Neural progenitor cell (in vitro differentiated cells): ENCODE results near the gene SV2B. TPM values are rescaled to one million over a fixed set of nuclear protein-coding genes. Genes with fewer than 3 reads are reported as not detected.

ENCODE experiments used
- DNase-seq: peaks from one replicate; pipeline ENCODE4 v3.0.0-alpha.2; 2016; ENCODE audit warnings: low spot score
- H2AFZ ChIP-seq: fragments of 200-600 bp; sonication (generic); replicated peaks from 2 replicates; pipeline ENCODE4 v1.6.1; 2016; ENCODE audit warnings: antibody characterized with exemption
- H3F3A ChIP-seq: fragments of 200-600 bp; sonication (generic); 2 replicates; pipeline ENCODE4 v1.6.1; 2016; ENCODE audit warnings: antibody characterized with exemption, low read depth
- H3K27ac ChIP-seq: fragments of 200-600 bp; sonication (generic); 2 replicates; pipeline ENCODE4 v1.5.1; 2016; ENCODE audit warnings: mild to moderate bottlenecking
- H3K27me3 ChIP-seq: fragments of 200-600 bp; sonication (generic); 2 replicates; pipeline ENCODE4 v1.6.1; 2016; ENCODE audit warnings: mild to moderate bottlenecking, moderate library complexity
- H3K36me3 ChIP-seq: fragments of 200-600 bp; sonication (generic); 2 replicates; pipeline ENCODE4 v1.5.1; 2016
- H3K4me1 ChIP-seq: fragments of 200-600 bp; sonication (generic); 2 replicates; pipeline ENCODE4 v1.6.1; 2016; ENCODE audit warnings: mixed run types
- H3K4me2 ChIP-seq: fragments of 200-600 bp; sonication (generic); 2 replicates; pipeline ENCODE4 v1.6.1; 2016
- H3K4me3 ChIP-seq: fragments of 200-600 bp; sonication (generic); 2 replicates; pipeline ENCODE4 v1.5.1; 2016
- H3K79me2 ChIP-seq: fragments of 200-600 bp; sonication (generic); 2 replicates; pipeline ENCODE4 v1.6.1; 2016; ENCODE audit warnings: low read depth
- H3K9ac ChIP-seq: fragments of 200-600 bp; sonication (generic); 2 replicates; pipeline ENCODE4 v1.6.1; 2016
- H3K9me3 ChIP-seq: fragments of 200-600 bp; sonication (generic); 2 replicates; pipeline ENCODE4 v1.5.1; 2016; ENCODE audit warnings: low read depth
- H4K20me1 ChIP-seq: fragments of 200-600 bp; sonication (generic); 2 replicates; pipeline ENCODE4 v1.6.1; 2016; ENCODE audit warnings: low read depth
- H3K27ac Mint-ChIP-seq: 3 replicates; pipeline ENCODE4 v1.8.0; 2021; ENCODE audit warnings: mixed read lengths
- H3K27me3 Mint-ChIP-seq: 2 replicates; pipeline ENCODE4 v1.8.0; 2022; ENCODE audit warnings: low read depth, mild to moderate bottlenecking, inconsistent platforms, moderate library complexity, mixed read lengths; ENCODE audit not compliant: insufficient read depth
- H3K36me3 Mint-ChIP-seq: 3 replicates; pipeline ENCODE4 v1.8.0; 2021; ENCODE audit warnings: mixed read lengths
- H3K4me1 Mint-ChIP-seq: 3 replicates; pipeline ENCODE4 v1.8.0; 2021; ENCODE audit warnings: mixed read lengths
- H3K4me3 Mint-ChIP-seq: 3 replicates; pipeline ENCODE4 v1.8.0; 2021; ENCODE audit warnings: mild to moderate bottlenecking, moderate library complexity, mixed read lengths
- H3K9me3 Mint-ChIP-seq: 3 replicates; pipeline ENCODE4 v1.8.0; 2020; ENCODE audit warnings: mixed read lengths
- EZH2 ChIP-seq: fragments of 200-600 bp; sonication (generic); IDR thresholded peaks from 2 replicates; pipeline ENCODE4 v1.6.1; 2017; ENCODE audit warnings: antibody characterized with exemption, mild to moderate bottlenecking, moderate library complexity
- EZH2phosphoT487 ChIP-seq: fragments of 200-600 bp; sonication (generic); IDR thresholded peaks from 2 replicates; pipeline ENCODE4 v1.6.1; 2017; ENCODE audit warnings: antibody characterized with exemption
- total RNA-seq: library from RNA; depleted of rRNA; stranded (reverse); fragments of >200 nt; gene quantifications from 2 replicates; pipeline ENCODE4 v1.2.3, GENCODE V29; 2015; ENCODE audit warnings: low replicate concordance
- TF ChIP-seq, protein P1 (sequence below): fragments of 200-600 bp; sonication (generic); IDR thresholded peaks from 2 replicates; pipeline ENCODE4 v1.5.1; 2017; ENCODE audit warnings: antibody characterized with exemption, mild to moderate bottlenecking

SV2B gene
- total RNA-seq, 1 donor from 2014 or later: 0.02 TPM

DNA sequence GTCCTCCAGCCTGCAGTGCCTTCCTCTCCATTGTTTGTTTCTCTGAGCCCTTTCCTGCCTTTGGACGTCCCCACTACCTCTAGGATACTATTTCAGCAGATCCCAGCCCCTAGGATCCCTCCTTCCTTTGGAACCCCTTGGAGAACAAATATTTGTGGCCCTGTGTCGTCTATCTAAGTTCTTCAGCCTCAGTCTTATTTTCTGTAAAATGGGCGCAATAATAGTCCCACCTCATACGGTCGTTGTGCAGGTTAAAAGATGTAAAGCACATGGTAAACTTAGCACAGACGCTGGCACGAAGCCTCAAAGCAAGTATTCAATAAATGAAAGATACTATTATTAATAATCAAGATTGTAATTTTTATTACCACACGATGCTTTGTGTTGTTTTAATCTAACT is 122.0 kb downstream of the SV2B start:
- peaks cover 4% of the 10 kb centered on the region for H3K27me3 Mint-ChIP-seq
- Histone ChIP-seq H4K20me1 (no peaks in the 10 kb centered on the region), H3F3A (peaks cover 4% of the 10 kb centered on the region), H3K4me3 (no peak overlapping the region), H3K27ac (no peak overlapping the region), H3K27me3 (no peaks in the 10 kb centered on the region), H3K9me3 (no peaks in the 10 kb centered on the region), H3K79me2 (no peaks in the 10 kb centered on the region), H3K36me3 (no peaks in the 10 kb centered on the region), H2AFZ (no peak overlapping the region), H3K9ac (no peak overlapping the region), H3K4me1 (peaks cover 6% of the 10 kb centered on the region), H3K4me2 (no peak overlapping the region)
- peak overlapping the region; percentile 34 for H3K4me3 Mint-ChIP-seq
- DNase-seq: no peak
- H3K36me3 Mint-ChIP-seq: no peaks in the 10 kb centered on the region
- no peak for TF ChIP-seq EZH2
- TF ChIP-seq EZH2phosphoT487: no peak
- TF ChIP-seq, protein P1, sequence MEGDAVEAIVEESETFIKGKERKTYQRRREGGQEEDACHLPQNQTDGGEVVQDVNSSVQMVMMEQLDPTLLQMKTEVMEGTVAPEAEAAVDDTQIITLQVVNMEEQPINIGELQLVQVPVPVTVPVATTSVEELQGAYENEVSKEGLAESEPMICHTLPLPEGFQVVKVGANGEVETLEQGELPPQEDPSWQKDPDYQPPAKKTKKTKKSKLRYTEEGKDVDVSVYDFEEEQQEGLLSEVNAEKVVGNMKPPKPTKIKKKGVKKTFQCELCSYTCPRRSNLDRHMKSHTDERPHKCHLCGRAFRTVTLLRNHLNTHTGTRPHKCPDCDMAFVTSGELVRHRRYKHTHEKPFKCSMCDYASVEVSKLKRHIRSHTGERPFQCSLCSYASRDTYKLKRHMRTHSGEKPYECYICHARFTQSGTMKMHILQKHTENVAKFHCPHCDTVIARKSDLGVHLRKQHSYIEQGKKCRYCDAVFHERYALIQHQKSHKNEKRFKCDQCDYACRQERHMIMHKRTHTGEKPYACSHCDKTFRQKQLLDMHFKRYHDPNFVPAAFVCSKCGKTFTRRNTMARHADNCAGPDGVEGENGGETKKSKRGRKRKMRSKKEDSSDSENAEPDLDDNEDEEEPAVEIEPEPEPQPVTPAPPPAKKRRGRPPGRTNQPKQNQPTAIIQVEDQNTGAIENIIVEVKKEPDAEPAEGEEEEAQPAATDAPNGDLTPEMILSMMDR: no peak
- no peaks in the 10 kb centered on the region for H3K9me3 Mint-ChIP-seq
- H3K27ac Mint-ChIP-seq: no peak overlapping the region
- peaks cover 5% of the 10 kb centered on the region for H3K4me1 Mint-ChIP-seq

DNA sequence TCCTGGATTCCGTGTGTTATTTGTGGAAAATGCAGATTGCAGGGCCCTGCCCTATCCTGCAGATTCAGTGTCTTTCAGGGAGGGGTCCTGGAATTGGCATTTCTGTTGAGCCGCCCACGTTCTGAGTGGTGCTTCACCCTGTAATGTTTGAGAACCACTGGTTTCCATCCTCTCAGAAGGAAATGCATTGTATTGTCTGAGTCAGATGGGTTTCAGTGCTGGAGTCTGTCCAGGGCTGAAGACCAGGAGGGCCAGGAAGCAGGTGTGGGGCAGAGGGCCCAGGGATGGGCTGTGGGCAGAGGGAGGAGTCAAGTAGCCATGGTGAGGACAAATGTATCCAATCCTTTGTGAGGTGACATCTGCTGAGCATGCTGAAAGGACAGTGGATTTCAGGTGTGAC is 123.8 kb downstream of the SV2B start:
- H3K79me2 ChIP-seq: no peaks in the 10 kb centered on the region
- no peak for DNase-seq
- no peaks in the 10 kb centered on the region for H3K27me3 ChIP-seq
- Mint-ChIP-seq H3K9me3 (no peaks in the 10 kb centered on the region), H3K4me1 (peaks cover 8% of the 10 kb centered on the region), H3K27me3 (peaks cover 4% of the 10 kb centered on the region), H3K36me3 (no peaks in the 10 kb centered on the region), H3K4me3 (no peak overlapping the region), H3K27ac (no peak overlapping the region)
- H3F3A ChIP-seq: peaks cover 13% of the 10 kb centered on the region
- no peaks in the 10 kb centered on the region for H4K20me1 ChIP-seq
- H3K9me3 ChIP-seq: no peaks in the 10 kb centered on the region
- no peak overlapping the region for H3K4me2 ChIP-seq
- no peak overlapping the region for H2AFZ ChIP-seq
- H3K4me3 ChIP-seq: no peak overlapping the region
- H3K36me3 ChIP-seq: no peaks in the 10 kb centered on the region
- H3K27ac ChIP-seq: no peak overlapping the region
- TF ChIP-seq, protein P1: no peak
- no peak overlapping the region for H3K9ac ChIP-seq
- peaks cover 21% of the 10 kb centered on the region for H3K4me1 ChIP-seq

DNA sequence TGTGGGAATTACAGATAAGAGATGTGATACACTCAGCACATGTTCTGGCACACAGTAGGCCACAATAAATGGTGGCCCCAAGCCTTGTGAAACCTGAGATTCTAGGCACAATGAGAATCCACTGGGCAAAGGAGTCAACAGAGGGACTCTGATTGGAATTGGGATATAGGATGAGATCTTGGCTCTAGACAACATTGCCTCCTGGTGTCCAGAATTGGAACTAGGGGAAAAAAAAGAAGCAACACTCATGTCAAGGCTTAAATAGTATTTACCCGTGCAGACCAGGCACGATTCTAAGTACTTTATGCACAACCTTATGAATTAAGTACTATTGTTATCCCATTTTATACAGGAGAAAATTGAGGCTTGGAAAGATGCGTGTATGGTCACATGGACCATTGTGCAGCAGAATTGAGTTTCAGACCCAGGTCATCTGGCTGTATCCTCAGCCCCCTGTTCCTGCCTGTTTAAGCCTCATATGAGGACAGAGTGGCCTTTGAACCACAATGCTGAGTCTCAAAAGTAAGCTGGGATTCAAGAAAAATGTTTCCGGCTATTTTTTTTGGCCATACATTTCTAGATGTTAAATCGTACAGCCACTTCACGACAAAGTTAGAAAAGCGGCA is 124.8 kb downstream of the SV2B start:
- Histone ChIP-seq H3K4me3 (no peak overlapping the region), H3K27ac (no peak overlapping the region), H4K20me1 (no peaks in the 10 kb centered on the region), H3K36me3 (no peaks in the 10 kb centered on the region), H3K9ac (no peak overlapping the region), H3K27me3 (no peaks in the 10 kb centered on the region), H3F3A (peaks cover 13% of the 10 kb centered on the region), H2AFZ (no peak overlapping the region), H3K4me2 (no peak overlapping the region), H3K9me3 (no peaks in the 10 kb centered on the region), H3K79me2 (no peaks in the 10 kb centered on the region), H3K4me1 (peaks cover 21% of the 10 kb centered on the region)
- Mint-ChIP-seq H3K27ac (no peak overlapping the region), H3K27me3 (peaks cover 2% of the 10 kb centered on the region), H3K36me3 (no peaks in the 10 kb centered on the region), H3K4me3 (no peak overlapping the region), H3K4me1 (peaks cover 8% of the 10 kb centered on the region), H3K9me3 (peaks cover 3% of the 10 kb centered on the region)
- peak; percentile 65 for DNase-seq
- TF ChIP-seq, protein P1: peak; percentile 79
- TF ChIP-seq EZH2: no peak
